Right lobe of liver (tissue), 4 donors: ENCODE measurements around the gene PDIA5.

Source experiments
- POLR2A ChIP-seq: fragments of 450-650 bp; IDR thresholded peaks from one replicate; pipeline ENCODE4 v1.6.1; 2017; ENCODE audit warnings: antibody characterized with exemption, mild to moderate bottlenecking
- TF ChIP-seq, protein P1 (sequence below), 4 donors: fragments of 200-600 bp in 3 of 4; fragments of 450-650 bp in 1 of 4; IDR thresholded peaks; one replicate each; pipeline versions ENCODE4 v1.5.1 to v1.8.0; 2016 to 2022; ENCODE audit warnings: antibody characterized with exemption in 4 of 4, mild to moderate bottlenecking in 2 of 4
- donor health status: DM: no; HTN: no; CAD: no.
- donor health status: DM: no; HTN: no; CAD: no.
- donor health status: DM: no; HTN: yes; CAD: no.

DNA sequence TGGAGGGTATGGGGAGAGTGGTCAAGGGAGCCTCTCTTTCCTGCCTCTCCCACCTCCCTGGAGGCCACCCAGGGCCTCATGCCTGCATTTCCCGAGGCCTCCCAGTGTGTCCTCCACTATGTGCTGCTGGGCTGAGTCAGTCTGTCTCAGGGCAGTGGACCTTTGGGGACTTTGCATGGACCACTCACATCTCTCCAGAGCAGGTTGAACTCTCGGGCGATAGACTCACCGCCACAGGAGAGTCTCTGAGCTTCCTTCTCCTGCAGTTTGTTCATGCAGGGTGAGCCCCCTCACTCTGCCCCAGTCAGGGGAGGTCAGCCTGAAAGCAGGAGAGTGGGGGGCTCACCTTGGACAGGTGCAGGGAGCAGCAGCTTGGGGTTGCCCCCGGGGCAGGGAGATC lies 74.5 kb downstream of the PDIA5 start:
- TF ChIP-seq, protein P1, sequence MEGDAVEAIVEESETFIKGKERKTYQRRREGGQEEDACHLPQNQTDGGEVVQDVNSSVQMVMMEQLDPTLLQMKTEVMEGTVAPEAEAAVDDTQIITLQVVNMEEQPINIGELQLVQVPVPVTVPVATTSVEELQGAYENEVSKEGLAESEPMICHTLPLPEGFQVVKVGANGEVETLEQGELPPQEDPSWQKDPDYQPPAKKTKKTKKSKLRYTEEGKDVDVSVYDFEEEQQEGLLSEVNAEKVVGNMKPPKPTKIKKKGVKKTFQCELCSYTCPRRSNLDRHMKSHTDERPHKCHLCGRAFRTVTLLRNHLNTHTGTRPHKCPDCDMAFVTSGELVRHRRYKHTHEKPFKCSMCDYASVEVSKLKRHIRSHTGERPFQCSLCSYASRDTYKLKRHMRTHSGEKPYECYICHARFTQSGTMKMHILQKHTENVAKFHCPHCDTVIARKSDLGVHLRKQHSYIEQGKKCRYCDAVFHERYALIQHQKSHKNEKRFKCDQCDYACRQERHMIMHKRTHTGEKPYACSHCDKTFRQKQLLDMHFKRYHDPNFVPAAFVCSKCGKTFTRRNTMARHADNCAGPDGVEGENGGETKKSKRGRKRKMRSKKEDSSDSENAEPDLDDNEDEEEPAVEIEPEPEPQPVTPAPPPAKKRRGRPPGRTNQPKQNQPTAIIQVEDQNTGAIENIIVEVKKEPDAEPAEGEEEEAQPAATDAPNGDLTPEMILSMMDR (IDR thresholded peaks at IDR 0.05) = no peak
- TF ChIP-seq POLR2A = no peak
